Endodermal cell (in vitro differentiated cells): ENCODE data around the gene SNX2. TPM values are rescaled to one million over a fixed set of nuclear protein-coding genes. Genes with fewer than 3 reads are reported as not detected.

Experiments used
- DNase-seq: peaks from one replicate; pipeline ENCODE4 v3.0.0-alpha.2; 2017
- H3K27ac ChIP-seq: 2 replicates; pipeline ENCODE4 v1.5.1; 2013; ENCODE audit warnings: mild to moderate bottlenecking, low read depth, low read length, moderate library complexity
- H3K27me3 ChIP-seq: 2 replicates; pipeline ENCODE4 v1.6.1; 2013; ENCODE audit warnings: mild to moderate bottlenecking, low read length, moderate library complexity; ENCODE audit not compliant: insufficient read depth, control insufficient read depth, poor library complexity, severe bottlenecking
- H3K36me3 ChIP-seq: 2 replicates; pipeline ENCODE4 v1.7.0; 2013; ENCODE audit warnings: mild to moderate bottlenecking, low read length, moderate library complexity; ENCODE audit not compliant: control insufficient read depth, insufficient read depth
- H3K4me1 ChIP-seq: one replicate; pipeline ENCODE4 v1.7.0; 2013; ENCODE audit warnings: low read length; ENCODE audit not compliant: control insufficient read depth, insufficient read depth
- H3K4me3 ChIP-seq: 2 replicates; pipeline ENCODE4 v1.5.1; 2013; ENCODE audit warnings: mild to moderate bottlenecking, low read length, moderate library complexity
- H3K9ac ChIP-seq: 2 replicates; pipeline ENCODE4 v1.6.1; 2013; ENCODE audit warnings: mild to moderate bottlenecking, low read length, moderate library complexity; ENCODE audit not compliant: poor library complexity, severe bottlenecking; ENCODE audit errors: extremely low read depth
- H3K9me3 ChIP-seq: 2 replicates; pipeline ENCODE4 v1.6.1; 2013; ENCODE audit warnings: mild to moderate bottlenecking, low read length, moderate library complexity; ENCODE audit not compliant: control insufficient read depth
- H3K27ac Mint-ChIP-seq: 2 replicates; pipeline ENCODE4 v1.8.0; 2020; ENCODE audit warnings: mixed read lengths
- H3K27me3 Mint-ChIP-seq: 2 replicates; pipeline ENCODE4 v1.8.0; 2021; ENCODE audit warnings: mild to moderate bottlenecking, mixed read lengths; ENCODE audit not compliant: insufficient read depth
- H3K36me3 Mint-ChIP-seq: 2 replicates; pipeline ENCODE4 v1.8.0; 2020; ENCODE audit warnings: low read depth, mixed read lengths
- H3K4me1 Mint-ChIP-seq: 2 replicates; pipeline ENCODE4 v1.8.0; 2020; ENCODE audit warnings: mixed read lengths
- H3K4me3 Mint-ChIP-seq: 2 replicates; pipeline ENCODE4 v1.8.0; 2020; ENCODE audit warnings: mild to moderate bottlenecking, moderate library complexity, mixed read lengths
- H3K9me3 Mint-ChIP-seq: 2 replicates; pipeline ENCODE4 v1.8.0; 2020; ENCODE audit warnings: mild to moderate bottlenecking, mixed read lengths
- WGBS, 2 experiments: methylation state at CpG; one replicate each; pipeline versions ENCODE4 v1.1.5 to v1.1.7; 2013; ENCODE audit warnings: missing lambda C conversion rate in 2 of 2, mixed read lengths in 1 of 2; ENCODE audit not compliant: insufficient coverage in 1 of 2, insufficient read length in 1 of 2; 5-methylcytosine and 5-hydroxymethylcytosine counted together
- total RNA-seq, 2 donors: library from RNA; stranded (reverse); fragmentation: NEBNext Ultra II Directional in 1 of 2; extraction: Animal tissue kit (Norgen Biotek cat#: 25700) in 1 of 2; gene quantifications; 2 replicates in 1 of 2; 3 replicates in 1 of 2; pipeline ENCODE4 v1.2.1, GENCODE V29; 2021
- TF ChIP-seq, protein P1 (sequence below): fragments of 200-600 bp; sonication (generic); conservative IDR thresholded peaks from 2 replicates; pipeline ENCODE4 v1.5.0; 2021; ENCODE audit warnings: antibody characterized with exemption, mild to moderate bottlenecking

SNX2 gene
- total RNA-seq, 2 donors from 2014 or later: 69.8 to 83.2 TPM

DNA sequence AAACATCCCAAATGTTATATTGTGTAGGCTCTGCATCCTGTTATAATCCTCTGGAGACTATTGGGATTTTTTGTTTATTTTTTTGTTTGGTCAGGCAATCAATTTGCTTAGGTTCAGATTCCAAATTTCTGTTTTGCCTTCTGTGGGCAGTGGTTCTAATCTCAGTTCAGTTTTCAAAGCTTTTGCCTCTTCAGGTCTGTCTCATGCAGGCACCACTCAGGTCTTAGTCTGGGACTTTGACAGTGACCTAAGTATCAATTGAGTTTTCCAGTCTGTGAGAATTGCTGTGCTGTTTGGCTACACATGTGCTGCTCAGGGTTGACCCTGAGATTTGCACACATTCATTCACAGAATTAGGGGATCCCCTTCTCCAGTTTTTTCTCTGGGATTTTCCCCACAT, 14.1 kb downstream of the SNX2 start:
- no peaks in the 10 kb centered on the region for H3K27me3 Mint-ChIP-seq
- H3K36me3 Mint-ChIP-seq: peaks cover 32% of the 10 kb centered on the region
- Histone ChIP-seq H3K4me1 (no peaks in the 10 kb centered on the region), H3K36me3 (peaks cover 4% of the 10 kb centered on the region), H3K9ac (no peak overlapping the region), H3K27me3 (no peaks in the 10 kb centered on the region), H3K4me3 (no peak overlapping the region), H3K27ac (no peak overlapping the region), H3K9me3 (peaks cover 16% of the 10 kb centered on the region)
- no peaks in the 10 kb centered on the region for H3K4me1 Mint-ChIP-seq
- H3K27ac Mint-ChIP-seq: no peak overlapping the region
- no peak for DNase-seq
- TF ChIP-seq, protein P1, sequence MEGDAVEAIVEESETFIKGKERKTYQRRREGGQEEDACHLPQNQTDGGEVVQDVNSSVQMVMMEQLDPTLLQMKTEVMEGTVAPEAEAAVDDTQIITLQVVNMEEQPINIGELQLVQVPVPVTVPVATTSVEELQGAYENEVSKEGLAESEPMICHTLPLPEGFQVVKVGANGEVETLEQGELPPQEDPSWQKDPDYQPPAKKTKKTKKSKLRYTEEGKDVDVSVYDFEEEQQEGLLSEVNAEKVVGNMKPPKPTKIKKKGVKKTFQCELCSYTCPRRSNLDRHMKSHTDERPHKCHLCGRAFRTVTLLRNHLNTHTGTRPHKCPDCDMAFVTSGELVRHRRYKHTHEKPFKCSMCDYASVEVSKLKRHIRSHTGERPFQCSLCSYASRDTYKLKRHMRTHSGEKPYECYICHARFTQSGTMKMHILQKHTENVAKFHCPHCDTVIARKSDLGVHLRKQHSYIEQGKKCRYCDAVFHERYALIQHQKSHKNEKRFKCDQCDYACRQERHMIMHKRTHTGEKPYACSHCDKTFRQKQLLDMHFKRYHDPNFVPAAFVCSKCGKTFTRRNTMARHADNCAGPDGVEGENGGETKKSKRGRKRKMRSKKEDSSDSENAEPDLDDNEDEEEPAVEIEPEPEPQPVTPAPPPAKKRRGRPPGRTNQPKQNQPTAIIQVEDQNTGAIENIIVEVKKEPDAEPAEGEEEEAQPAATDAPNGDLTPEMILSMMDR: no peak
- no peak overlapping the region for H3K4me3 Mint-ChIP-seq
- H3K9me3 Mint-ChIP-seq: peaks cover 7% of the 10 kb centered on the region

- H3K27ac ChIP-seq: no peak overlapping the region
- 81 to 100% methylated on average over 1 to 5 of the region's 5 CpGs for WGBS, 2 experiments
- H3K9ac ChIP-seq: no peak overlapping the region
- DNase-seq: no peak
- H3K4me1 ChIP-seq: no peaks in the 10 kb centered on the region
- TF ChIP-seq, protein P1: no peak
- H3K36me3 Mint-ChIP-seq: peaks cover 32% of the 10 kb centered on the region
- H3K9me3 Mint-ChIP-seq: peaks cover 7% of the 10 kb centered on the region
- H3K36me3 ChIP-seq: peaks cover 4% of the 10 kb centered on the region
- H3K4me1 Mint-ChIP-seq: no peaks in the 10 kb centered on the region
- H3K27me3 ChIP-seq: no peaks in the 10 kb centered on the region
- H3K4me3 ChIP-seq: no peak overlapping the region
- H3K4me3 Mint-ChIP-seq: no peak overlapping the region
- no peak overlapping the region for H3K27ac Mint-ChIP-seq
- peaks cover 20% of the 10 kb centered on the region for H3K9me3 ChIP-seq
- no peaks in the 10 kb centered on the region for H3K27me3 Mint-ChIP-seq
These were observed 14.7 kb downstream of the SNX2 start for GRCh38 chr5:122789461-122790171.

DNA sequence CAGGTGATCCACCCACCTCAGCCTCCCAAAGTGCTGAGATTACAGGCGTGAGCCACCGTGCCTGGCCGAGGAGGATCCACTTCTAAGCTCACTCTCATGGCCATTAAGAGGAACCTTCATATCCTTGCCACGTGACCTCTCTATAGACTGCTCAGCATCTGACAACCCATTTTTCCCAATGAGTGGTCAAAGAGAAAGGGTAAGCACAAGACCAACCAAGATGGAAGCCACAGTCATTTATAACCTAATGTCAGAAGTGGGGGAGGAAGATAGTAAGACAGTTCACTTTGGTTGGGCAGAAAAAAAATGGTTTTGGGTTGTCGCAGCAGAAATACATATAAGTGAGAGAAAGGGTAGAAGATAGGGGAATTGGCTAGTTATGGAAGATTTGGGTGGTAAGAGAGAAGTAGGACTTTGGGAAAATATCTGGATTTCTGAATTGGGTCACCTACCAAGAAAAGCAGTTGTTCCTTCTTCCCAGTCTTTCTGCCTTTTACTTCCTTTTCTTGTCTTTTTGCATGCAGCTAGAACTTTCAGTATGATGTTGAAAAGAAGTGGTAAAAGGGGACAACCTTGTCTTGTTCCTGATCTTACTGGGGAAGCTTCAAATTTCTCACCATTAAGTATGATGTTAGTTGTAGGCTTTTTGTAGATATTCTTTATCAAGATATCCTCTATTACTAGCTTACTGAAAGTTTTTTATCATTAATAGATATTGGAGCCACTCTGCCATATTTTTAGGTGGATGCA, 15.6 kb downstream of the SNX2 start:
- Mint-ChIP-seq H3K36me3 (peaks cover 36% of the 10 kb centered on the region), H3K27ac (no peak overlapping the region), H3K4me1 (no peaks in the 10 kb centered on the region), H3K27me3 (no peaks in the 10 kb centered on the region), H3K9me3 (peaks cover 8% of the 10 kb centered on the region), H3K4me3 (no peak overlapping the region)
- no peaks in the 10 kb centered on the region for H3K4me1 ChIP-seq
- H3K36me3 ChIP-seq: peaks cover 12% of the 10 kb centered on the region
- H3K27ac ChIP-seq: no peak overlapping the region
- peaks cover 21% of the 10 kb centered on the region for H3K9me3 ChIP-seq
- H3K9ac ChIP-seq: no peak overlapping the region
- no peaks in the 10 kb centered on the region for H3K27me3 ChIP-seq
- H3K4me3 ChIP-seq: no peak overlapping the region
- WGBS, 2 experiments: 97 to 100% methylated on average over 2 to 5 of the region's 5 CpGs
- DNase-seq: no peak
- TF ChIP-seq, protein P1: no peak
